Measurements from ENCODE around the gene MYLK4.

DNA sequence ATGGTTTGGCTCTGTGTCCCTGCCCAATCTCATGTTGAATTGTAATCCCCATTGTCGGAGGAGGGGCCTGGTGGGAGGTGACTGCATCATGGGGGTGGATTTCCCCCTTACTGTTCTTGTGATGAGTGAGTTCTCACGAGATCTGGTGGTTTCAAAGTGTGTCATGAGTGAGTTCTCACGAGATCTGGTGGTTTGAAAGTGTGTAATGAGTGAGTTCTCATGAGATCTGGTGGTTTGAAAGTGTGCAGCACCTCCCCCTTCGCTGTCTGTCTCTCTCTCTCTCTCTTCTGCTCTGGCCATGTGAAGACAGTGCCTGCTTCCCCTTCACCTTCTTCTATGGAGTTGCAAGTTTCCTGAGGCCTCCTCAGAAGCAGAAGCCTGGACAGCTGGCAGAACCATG lies 87.6 kb downstream of the MYLK4 start:
- TF ChIP-seq POLR2A (IDR thresholded peaks at IDR 0.05) = no peak
- TF ChIP-seq, protein P1, sequence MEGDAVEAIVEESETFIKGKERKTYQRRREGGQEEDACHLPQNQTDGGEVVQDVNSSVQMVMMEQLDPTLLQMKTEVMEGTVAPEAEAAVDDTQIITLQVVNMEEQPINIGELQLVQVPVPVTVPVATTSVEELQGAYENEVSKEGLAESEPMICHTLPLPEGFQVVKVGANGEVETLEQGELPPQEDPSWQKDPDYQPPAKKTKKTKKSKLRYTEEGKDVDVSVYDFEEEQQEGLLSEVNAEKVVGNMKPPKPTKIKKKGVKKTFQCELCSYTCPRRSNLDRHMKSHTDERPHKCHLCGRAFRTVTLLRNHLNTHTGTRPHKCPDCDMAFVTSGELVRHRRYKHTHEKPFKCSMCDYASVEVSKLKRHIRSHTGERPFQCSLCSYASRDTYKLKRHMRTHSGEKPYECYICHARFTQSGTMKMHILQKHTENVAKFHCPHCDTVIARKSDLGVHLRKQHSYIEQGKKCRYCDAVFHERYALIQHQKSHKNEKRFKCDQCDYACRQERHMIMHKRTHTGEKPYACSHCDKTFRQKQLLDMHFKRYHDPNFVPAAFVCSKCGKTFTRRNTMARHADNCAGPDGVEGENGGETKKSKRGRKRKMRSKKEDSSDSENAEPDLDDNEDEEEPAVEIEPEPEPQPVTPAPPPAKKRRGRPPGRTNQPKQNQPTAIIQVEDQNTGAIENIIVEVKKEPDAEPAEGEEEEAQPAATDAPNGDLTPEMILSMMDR (IDR thresholded peaks at IDR 0.05) = no peak
